Skeletal muscle satellite cell (primary cell): ENCODE results near the gene PPP2R3B.
"Not testable (repeated sequence)": the region's sequence is repeated elsewhere in the genome, so short reads cannot be mapped to it uniquely, and the experiment has no call there.

Experiments used
- H3K27me3 ChIP-seq: 2 replicates; pipeline ENCODE4 v1.7.0; 2013; ENCODE audit warnings: low read length; ENCODE audit not compliant: control insufficient read depth, insufficient read depth
- H3K36me3 ChIP-seq: 2 replicates; pipeline ENCODE4 v1.7.0; 2013; ENCODE audit warnings: mild to moderate bottlenecking, control low read depth, low read length; ENCODE audit not compliant: insufficient read depth
- H3K4me1 ChIP-seq: 2 replicates; pipeline ENCODE4 v1.7.0; 2013; ENCODE audit warnings: low read length; ENCODE audit not compliant: control insufficient read depth, insufficient read depth
- H3K4me2 ChIP-seq: 2 replicates; pipeline ENCODE4 v1.7.0; 2013; ENCODE audit warnings: mild to moderate bottlenecking, low read length
- H3K4me3 ChIP-seq: 2 replicates; pipeline ENCODE4 v1.7.0; 2013; ENCODE audit warnings: low read length
- H3K9ac ChIP-seq: 2 replicates; pipeline ENCODE4 v1.7.0; 2013; ENCODE audit warnings: mild to moderate bottlenecking, low read depth, low read length, moderate library complexity
- H3K9me3 ChIP-seq: replicated peaks from 2 replicates; pipeline ENCODE4 v1.7.0; 2013; ENCODE audit warnings: mild to moderate bottlenecking, control low read depth, low read length

Gene PPP2R3B

GRCh38 chrX:308821-309520 is 77.7 kb downstream of the PPP2R3B start:
- Histone ChIP-seq H3K9me3 (no peaks in the 10 kb centered on the region), H3K4me3 (no peak overlapping the region), H3K27me3 (no peaks in the 10 kb centered on the region), H3K9ac (no peak overlapping the region), H3K4me2 (no peak overlapping the region), H3K36me3 (peaks cover 67% of the 10 kb centered on the region), H3K4me1 (no peaks in the 10 kb centered on the region)

GRCh38 chrX:307261-308111 is 79.2 kb downstream of the PPP2R3B start:
- H3K27me3 ChIP-seq: no peaks in the 10 kb centered on the region
- H3K4me2 ChIP-seq: no peak overlapping the region
- no peaks in the 10 kb centered on the region for H3K9me3 ChIP-seq
- no peaks in the 10 kb centered on the region for H3K4me1 ChIP-seq
- no peak overlapping the region for H3K4me3 ChIP-seq
- no peak overlapping the region for H3K9ac ChIP-seq
- peaks cover 57% of the 10 kb centered on the region for H3K36me3 ChIP-seq

GRCh38 chrX:306614-307251 is 80.0 kb downstream of the PPP2R3B start:
- not testable (repeated sequence) for H3K9me3 ChIP-seq, H3K9ac ChIP-seq, H3K27me3 ChIP-seq, H3K4me1 ChIP-seq, H3K4me2 ChIP-seq, H3K4me3 ChIP-seq
- H3K36me3 ChIP-seq: peaks cover 49% of the 10 kb centered on the region

GRCh38 chrX:305781-306613 is 80.7 kb downstream of the PPP2R3B start:
- H3K27me3 ChIP-seq, H3K4me3 ChIP-seq, H3K9me3 ChIP-seq, H3K4me1 ChIP-seq, H3K4me2 ChIP-seq, H3K9ac ChIP-seq: not testable (repeated sequence)
- peaks cover 45% of the 10 kb centered on the region for H3K36me3 ChIP-seq

GRCh38 chrX:302975-303374 is 83.7 kb downstream of the PPP2R3B start:
- Histone ChIP-seq H3K4me3 (no peak overlapping the region), H3K27me3 (no peaks in the 10 kb centered on the region), H3K4me1 (no peaks in the 10 kb centered on the region), H3K4me2 (no peak overlapping the region), H3K9me3 (no peaks in the 10 kb centered on the region), H3K36me3 (peaks cover 29% of the 10 kb centered on the region), H3K9ac (no peak overlapping the region)

- Histone ChIP-seq H3K4me1 (no peaks in the 10 kb centered on the region), H3K36me3 (peaks cover 19% of the 10 kb centered on the region)
Measured at GRCh38 chrX:300334-300733, 86.4 kb downstream of the PPP2R3B start.

GRCh38 chrX:298993-299392 is 87.7 kb downstream of the PPP2R3B start:
- H3K9me3 ChIP-seq: no peaks in the 10 kb centered on the region
- no peak overlapping the region for H3K4me2 ChIP-seq
- no peak overlapping the region for H3K4me3 ChIP-seq
- no peaks in the 10 kb centered on the region for H3K4me1 ChIP-seq
- no peak overlapping the region for H3K9ac ChIP-seq
- no peaks in the 10 kb centered on the region for H3K27me3 ChIP-seq
- H3K36me3 ChIP-seq: peaks cover 13% of the 10 kb centered on the region

More at GRCh38 chrX:300334-300733, 86.4 kb downstream of the PPP2R3B start:
- Histone ChIP-seq H3K27me3 (no peaks in the 10 kb centered on the region), H3K9me3 (no peaks in the 10 kb centered on the region), H3K4me3 (no peak overlapping the region), H3K4me2 (no peak overlapping the region), H3K9ac (no peak overlapping the region)

GRCh38 chrX:295136-295535 is 91.6 kb downstream of the PPP2R3B start:
- Histone ChIP-seq H3K9ac (no peak overlapping the region), H3K27me3 (no peaks in the 10 kb centered on the region), H3K9me3 (no peaks in the 10 kb centered on the region), H3K36me3 (peaks cover 19% of the 10 kb centered on the region), H3K4me3 (no peak overlapping the region), H3K4me1 (no peaks in the 10 kb centered on the region), H3K4me2 (no peak overlapping the region)

- H3K27me3 ChIP-seq: no peaks in the 10 kb centered on the region
- no peak overlapping the region for H3K4me2 ChIP-seq
- H3K4me1 ChIP-seq: no peaks in the 10 kb centered on the region
- no peak overlapping the region for H3K4me3 ChIP-seq
- no peaks in the 10 kb centered on the region for H3K9me3 ChIP-seq
- no peak overlapping the region for H3K9ac ChIP-seq
- peaks cover 22% of the 10 kb centered on the region for H3K36me3 ChIP-seq
Measured at GRCh38 chrX:292900-293897, 93.5 kb downstream of the PPP2R3B start.

GRCh38 chrX:291411-291901 is 95.3 kb downstream of the PPP2R3B start:
- Histone ChIP-seq H3K9ac (no peak overlapping the region), H3K4me2 (no peak overlapping the region), H3K9me3 (no peaks in the 10 kb centered on the region), H3K36me3 (peaks cover 20% of the 10 kb centered on the region), H3K4me3 (no peak overlapping the region), H3K27me3 (no peaks in the 10 kb centered on the region), H3K4me1 (no peaks in the 10 kb centered on the region)
